NCI-H526 treated with DMSO at 0.1 percent for 48 hours (cell line): ENCODE data around the gene MFN2.
"Not testable (repeated sequence)": the region's sequence is repeated elsewhere in the genome, so short reads cannot be mapped to it uniquely, and the experiment has no call there.

ENCODE experiments used
- DNase-seq: peaks from one replicate; lab custom pipeline; 2025; lab: John Stamatoyannopoulos, UW

MFN2 gene

GRCh38 chr1:11979851-11980675, at the start of gene MFN2:
Gene MFN2 (plus strand): TSS chr1:11980444. CDS start chr1:11989169, 8,725 bp downstream.
- DNase-seq = peak; percentile 93

- no peak for DNase-seq
These were observed 49.4 kb upstream of the MFN2 start for GRCh38 chr1:11930571-11931445.

- no peak for DNase-seq
These were observed 48.4 kb upstream of the MFN2 start for GRCh38 chr1:11931845-11932244.

GRCh38 chr1:11934302-11935056, 45.8 kb upstream of the MFN2 start, which contains the start of gene PLOD1:
Gene PLOD1 (plus strand): TSS chr1:11934717. CDS start chr1:11934780, 63 bp downstream.
- peak; percentile 35 for DNase-seq

GRCh38 chr1:11935057-11935412, 45.2 kb upstream of the MFN2 start:
- no peak for DNase-seq

- not testable (repeated sequence) for DNase-seq
These were observed 44.5 kb upstream of the MFN2 start for GRCh38 chr1:11935733-11936132.

- no peak for DNase-seq
These were observed 41.3 kb upstream of the MFN2 start for GRCh38 chr1:11938722-11939526.

GRCh38 chr1:11939794-11940193, 40.5 kb upstream of the MFN2 start:
- not testable (repeated sequence) for DNase-seq

GRCh38 chr1:11940260-11940921, 39.9 kb upstream of the MFN2 start:
- DNase-seq = no peak

GRCh38 chr1:11942280-11942679, 38.0 kb upstream of the MFN2 start:
- no peak for DNase-seq

GRCh38 chr1:11943619-11944018, 36.6 kb upstream of the MFN2 start:
- no peak for DNase-seq

- peak; percentile 4 for DNase-seq
These were observed 35.8 kb upstream of the MFN2 start for GRCh38 chr1:11944358-11944931.

- DNase-seq = no peak
These were observed 33.6 kb upstream of the MFN2 start for GRCh38 chr1:11946647-11947046.

- DNase-seq = no peak
These were observed 31.3 kb upstream of the MFN2 start for GRCh38 chr1:11948822-11949458.

GRCh38 chr1:11951901-11952300, 28.3 kb upstream of the MFN2 start:
- no peak for DNase-seq

- no peak for DNase-seq
These were observed 27.7 kb upstream of the MFN2 start for GRCh38 chr1:11952455-11953109.

GRCh38 chr1:11955221-11955620, 25.0 kb upstream of the MFN2 start:
- DNase-seq = no peak

- DNase-seq = no peak
These were observed 22.8 kb upstream of the MFN2 start for GRCh38 chr1:11957398-11957797.

- no peak for DNase-seq
These were observed 22.3 kb upstream of the MFN2 start for GRCh38 chr1:11957897-11958296.
